Tibial nerve (tissue), 4 donors: ENCODE measurements around the gene IQSEC3.

Experiments used
- EP300 ChIP-seq, 2 donors: sonication (generic); formaldehyde crosslinking; IDR thresholded peaks; one replicate each; pipeline ENCODE4 v1.6.1; 2017; ENCODE audit warnings: antibody characterized with exemption in 2 of 2, mild to moderate bottlenecking in 1 of 2
- TF ChIP-seq, protein P1 (sequence below), 5 experiments: fragments of 200-600 bp in 3 of 5; fragments of 450-650 bp in 2 of 5; sonication (generic) in 3 of 5; IDR thresholded peaks; one replicate each; pipeline ENCODE4 v1.5.1; 2016 to 2019; ENCODE audit warnings: antibody characterized with exemption in 5 of 5, mild to moderate bottlenecking in 3 of 5, moderate library complexity in 2 of 5

DNA sequence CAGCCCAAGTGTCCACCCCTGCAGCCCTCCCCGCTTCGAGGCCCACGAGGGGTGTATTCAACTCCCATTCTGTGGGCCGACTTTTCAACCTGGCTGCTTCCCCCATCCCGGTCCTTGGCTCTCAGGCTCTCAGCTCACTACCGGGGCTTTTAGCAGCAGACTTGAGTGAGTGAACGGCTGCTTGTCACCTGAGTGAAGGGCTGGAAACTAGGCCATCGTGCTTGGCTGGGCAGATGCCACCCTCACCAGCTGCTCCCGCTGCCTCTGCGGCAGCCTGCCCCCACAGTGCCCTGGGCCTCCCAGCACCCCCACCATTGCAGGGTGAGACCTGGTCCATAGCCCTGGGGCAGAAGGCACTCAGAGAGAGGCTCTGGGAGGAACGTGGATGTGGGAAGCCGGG is 87.5 kb downstream of the IQSEC3 start:
- TF ChIP-seq, protein P1, sequence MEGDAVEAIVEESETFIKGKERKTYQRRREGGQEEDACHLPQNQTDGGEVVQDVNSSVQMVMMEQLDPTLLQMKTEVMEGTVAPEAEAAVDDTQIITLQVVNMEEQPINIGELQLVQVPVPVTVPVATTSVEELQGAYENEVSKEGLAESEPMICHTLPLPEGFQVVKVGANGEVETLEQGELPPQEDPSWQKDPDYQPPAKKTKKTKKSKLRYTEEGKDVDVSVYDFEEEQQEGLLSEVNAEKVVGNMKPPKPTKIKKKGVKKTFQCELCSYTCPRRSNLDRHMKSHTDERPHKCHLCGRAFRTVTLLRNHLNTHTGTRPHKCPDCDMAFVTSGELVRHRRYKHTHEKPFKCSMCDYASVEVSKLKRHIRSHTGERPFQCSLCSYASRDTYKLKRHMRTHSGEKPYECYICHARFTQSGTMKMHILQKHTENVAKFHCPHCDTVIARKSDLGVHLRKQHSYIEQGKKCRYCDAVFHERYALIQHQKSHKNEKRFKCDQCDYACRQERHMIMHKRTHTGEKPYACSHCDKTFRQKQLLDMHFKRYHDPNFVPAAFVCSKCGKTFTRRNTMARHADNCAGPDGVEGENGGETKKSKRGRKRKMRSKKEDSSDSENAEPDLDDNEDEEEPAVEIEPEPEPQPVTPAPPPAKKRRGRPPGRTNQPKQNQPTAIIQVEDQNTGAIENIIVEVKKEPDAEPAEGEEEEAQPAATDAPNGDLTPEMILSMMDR (IDR thresholded peaks at IDR 0.05), result no peak
- no peak for TF ChIP-seq EP300 (IDR thresholded peaks at IDR 0.05)
